Sigmoid colon (tissue), 7 donors: ENCODE measurements around the gene RBM33. TPM values are rescaled to one million over a fixed set of nuclear protein-coding genes. Genes with fewer than 3 reads are reported as not detected.

ENCODE experiments used
- DNase-seq: peaks from one replicate; pipeline ENCODE4 v3.0.0-alpha.2; 2019
- H3K27ac ChIP-seq, 4 donors: fragments of 200-600 bp; sonication (generic); one replicate each; pipeline ENCODE4 v1.5.1; 2016 to 2019; ENCODE audit warnings: mild to moderate bottlenecking in 1 of 4
- H3K27me3 ChIP-seq, 3 donors: fragments of 200-600 bp; sonication (generic); one replicate each; pipeline ENCODE4 v1.5.1; 2019; ENCODE audit warnings: mild to moderate bottlenecking in 1 of 3
- H3K36me3 ChIP-seq, 4 donors: fragments of 200-600 bp; sonication (generic); one replicate each; pipeline ENCODE4 v1.5.1; 2016 to 2019
- H3K4me1 ChIP-seq, 4 donors: fragments of 200-600 bp; sonication (generic); one replicate each; pipeline ENCODE4 v1.5.1; 2017 to 2019
- H3K4me3 ChIP-seq, 4 donors: fragments of 200-600 bp; sonication (generic); one replicate each; pipeline ENCODE4 v1.5.1; 2017 to 2019; ENCODE audit warnings: mild to moderate bottlenecking in 2 of 4, moderate library complexity in 1 of 4
- H3K9me3 ChIP-seq, 4 donors: fragments of 200-600 bp in 3 of 4; sonication (generic) in 3 of 4; one replicate each; pipeline versions ENCODE4 v1.5.1 to v1.6.1; 2013 to 2019
- EP300 ChIP-seq, 4 donors: sonication (generic); formaldehyde crosslinking; IDR thresholded peaks; one replicate each; pipeline ENCODE4 v1.6.1; 2017; ENCODE audit warnings: antibody characterized with exemption in 4 of 4
- POLR2A ChIP-seq, 2 donors: fragments of 450-650 bp; IDR thresholded peaks; one replicate each; pipeline ENCODE4 v1.6.1; 2016; ENCODE audit warnings: antibody characterized with exemption in 2 of 2, mild to moderate bottlenecking in 2 of 2, moderate library complexity in 2 of 2
- POLR2AphosphoS5 ChIP-seq, 4 donors: sonication (generic); formaldehyde crosslinking; IDR thresholded peaks; one replicate each; pipeline ENCODE4 v1.6.1; 2017; ENCODE audit warnings: antibody characterized with exemption in 4 of 4
- WGBS, 2 donors: extraction: QIAGEN DNeasy Blood & Tissue Kit; methylation state at CpG; one replicate each; pipeline ENCODE4 v1.1.7; 2013; 5-methylcytosine and 5-hydroxymethylcytosine counted together
- intact Hi-C: fragments of 100-400 bp; cut with DNase I; formaldehyde crosslinking; loops from one replicate; pipeline ENCODE4 v1.15.1; 2023
- polyA plus RNA-seq, 3 donors: library from polyadenylated mRNA; stranded (reverse); fragments of 200-250 nt; gene quantifications; one replicate each; pipeline ENCODE4 v1.2.3, GENCODE V29; 2013
- total RNA-seq, 4 donors: library from RNA; depleted of rRNA; stranded (reverse); fragments of >200 nt; gene quantifications; one replicate each; pipeline ENCODE4 v1.1.0, GENCODE V29; 2016
- TF ChIP-seq, protein P1 (sequence below), 4 experiments: fragments of 450-650 bp in 3 of 4; fragments of 200-600 bp in 1 of 4; IDR thresholded peaks; one replicate each; pipeline ENCODE4 v1.5.1; 2016 to 2019; ENCODE audit warnings: antibody characterized with exemption in 4 of 4, mild to moderate bottlenecking in 3 of 4, moderate library complexity in 2 of 4
- donor health status: healthy with polysubstance abuse.
- donor health status: Bipolar disorder and iron deficiency.
- donor health status: healthy.

The RBM33 gene
- total and polyA plus RNA-seq, 7 donors, result 3.6 to 60.4 (median 30.8) TPM

DNA sequence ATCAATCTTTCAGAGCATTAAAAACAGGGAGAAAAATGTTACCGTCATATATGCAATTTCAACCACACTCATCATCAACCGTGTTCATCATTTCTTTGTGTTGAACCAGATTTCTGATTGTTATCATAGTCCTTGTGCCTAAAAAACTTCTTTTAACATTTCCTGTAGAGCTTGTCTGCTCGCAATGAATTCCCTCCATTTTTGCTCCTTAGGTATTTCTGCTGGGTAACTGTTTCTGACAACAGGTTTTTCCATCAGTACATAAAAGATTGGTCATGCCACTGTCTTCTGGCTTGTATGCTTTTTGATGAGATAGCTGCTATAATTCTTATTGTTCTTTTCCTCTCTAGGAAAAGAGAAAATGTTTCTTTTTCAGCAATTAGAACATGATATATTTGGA is 8.6 kb upstream of the RBM33 start:
- Histone ChIP-seq H3K27me3 (no peaks in the 10 kb centered on the region), H3K36me3 (peaks cover 0 to 4% (median 0%) of the 10 kb centered on the region in 4 donors), H3K4me3 (no peak overlapping the region), H3K27ac (no peak overlapping the region), H3K4me1 (no peaks in the 10 kb centered on the region), H3K9me3 (peaks cover 0 to 6% (median 0%) of the 10 kb centered on the region in 4 donors)
- no peak for DNase-seq
- WGBS, 2 donors, result 79 to 80% methylated on average over 3 of the region's 3 CpGs
- no peak for TF ChIP-seq EP300 (IDR thresholded peaks at IDR 0.05)
- no peak for TF ChIP-seq POLR2AphosphoS5 (IDR thresholded peaks at IDR 0.05)
- intact Hi-C loops, result no loop called here

DNA sequence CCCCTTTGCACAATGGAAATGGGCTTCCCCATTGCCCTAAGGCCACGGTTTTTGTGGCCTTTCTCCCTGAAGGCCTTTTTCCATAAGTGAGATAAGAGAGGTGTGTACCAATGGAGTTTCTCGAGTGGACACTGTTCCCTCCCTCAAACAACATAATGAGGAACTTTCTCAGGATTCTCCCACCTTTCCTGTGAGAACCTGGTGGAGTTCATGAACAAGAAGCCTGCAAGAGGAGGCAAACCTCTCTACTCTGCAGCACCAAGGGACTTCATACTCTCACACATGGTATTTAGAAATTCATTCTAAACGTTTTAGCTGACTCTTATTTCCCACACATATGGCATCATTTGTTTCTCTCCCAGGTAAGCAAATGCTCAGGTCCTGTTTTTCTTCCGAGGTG is 7.3 kb upstream of the RBM33 start:
- H3K36me3 ChIP-seq, result peaks cover 0 to 15% (median 0%) of the 10 kb centered on the region in 4 donors
- intact Hi-C loops, result no loop called here
- no peak overlapping the region for H3K4me3 ChIP-seq
- H3K9me3 ChIP-seq, result peaks cover 0 to 6% (median 0%) of the 10 kb centered on the region in 4 donors
- DNase-seq, result no peak
- no peak overlapping the region for H3K27ac ChIP-seq
- WGBS, 2 donors, result 75 to 82% methylated on average over 4 of the region's 4 CpGs
- no peaks in the 10 kb centered on the region for H3K27me3 ChIP-seq
- TF ChIP-seq EP300 (IDR thresholded peaks at IDR 0.05), result no peak
- TF ChIP-seq POLR2AphosphoS5 (IDR thresholded peaks at IDR 0.05), result no peak
- TF ChIP-seq POLR2A (IDR thresholded peaks at IDR 0.05), result no peak
- TF ChIP-seq, protein P1, sequence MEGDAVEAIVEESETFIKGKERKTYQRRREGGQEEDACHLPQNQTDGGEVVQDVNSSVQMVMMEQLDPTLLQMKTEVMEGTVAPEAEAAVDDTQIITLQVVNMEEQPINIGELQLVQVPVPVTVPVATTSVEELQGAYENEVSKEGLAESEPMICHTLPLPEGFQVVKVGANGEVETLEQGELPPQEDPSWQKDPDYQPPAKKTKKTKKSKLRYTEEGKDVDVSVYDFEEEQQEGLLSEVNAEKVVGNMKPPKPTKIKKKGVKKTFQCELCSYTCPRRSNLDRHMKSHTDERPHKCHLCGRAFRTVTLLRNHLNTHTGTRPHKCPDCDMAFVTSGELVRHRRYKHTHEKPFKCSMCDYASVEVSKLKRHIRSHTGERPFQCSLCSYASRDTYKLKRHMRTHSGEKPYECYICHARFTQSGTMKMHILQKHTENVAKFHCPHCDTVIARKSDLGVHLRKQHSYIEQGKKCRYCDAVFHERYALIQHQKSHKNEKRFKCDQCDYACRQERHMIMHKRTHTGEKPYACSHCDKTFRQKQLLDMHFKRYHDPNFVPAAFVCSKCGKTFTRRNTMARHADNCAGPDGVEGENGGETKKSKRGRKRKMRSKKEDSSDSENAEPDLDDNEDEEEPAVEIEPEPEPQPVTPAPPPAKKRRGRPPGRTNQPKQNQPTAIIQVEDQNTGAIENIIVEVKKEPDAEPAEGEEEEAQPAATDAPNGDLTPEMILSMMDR (IDR thresholded peaks at IDR 0.05), result no peak
- H3K4me1 ChIP-seq, result no peaks in the 10 kb centered on the region

DNA sequence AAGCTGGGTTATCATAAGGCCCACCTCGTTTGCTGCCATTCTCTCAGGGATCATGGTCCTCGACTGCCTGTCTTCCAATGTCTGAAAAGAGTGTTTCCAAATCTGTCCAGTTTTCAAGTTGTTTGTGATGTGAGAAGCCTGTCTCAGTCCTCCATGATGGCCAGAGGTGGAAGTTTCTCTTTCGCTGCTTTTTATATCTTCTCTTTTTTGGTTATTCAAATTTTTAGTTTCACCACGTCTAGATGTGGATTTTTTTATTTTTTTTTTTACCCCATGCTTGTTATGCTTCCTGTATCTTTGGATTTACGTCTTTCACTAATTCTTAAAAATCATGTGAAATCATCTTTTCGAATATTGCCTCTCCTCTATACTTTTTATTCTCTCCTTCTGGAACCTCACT is 6.1 kb upstream of the RBM33 start:
- DNase-seq, result no peak
- intact Hi-C loops, result no loop called here
- Histone ChIP-seq H3K36me3 (peaks cover 0 to 17% (median 0%) of the 10 kb centered on the region in 4 donors), H3K4me1 (peaks cover 0 to 6% (median 1%) of the 10 kb centered on the region in 4 donors), H3K27me3 (no peaks in the 10 kb centered on the region), H3K27ac (no peak overlapping the region), H3K9me3 (peaks cover 0 to 6% (median 0%) of the 10 kb centered on the region in 4 donors), H3K4me3 (no peak overlapping the region)
- TF ChIP-seq POLR2AphosphoS5 (IDR thresholded peaks at IDR 0.05), result no peak
- TF ChIP-seq, protein P1 (IDR thresholded peaks at IDR 0.05), result no peak
- no peak for TF ChIP-seq EP300 (IDR thresholded peaks at IDR 0.05)
- TF ChIP-seq POLR2A (IDR thresholded peaks at IDR 0.05), result no peak
- WGBS, 2 donors, result 74 to 79% methylated on average over 6 of the region's 6 CpGs

DNA sequence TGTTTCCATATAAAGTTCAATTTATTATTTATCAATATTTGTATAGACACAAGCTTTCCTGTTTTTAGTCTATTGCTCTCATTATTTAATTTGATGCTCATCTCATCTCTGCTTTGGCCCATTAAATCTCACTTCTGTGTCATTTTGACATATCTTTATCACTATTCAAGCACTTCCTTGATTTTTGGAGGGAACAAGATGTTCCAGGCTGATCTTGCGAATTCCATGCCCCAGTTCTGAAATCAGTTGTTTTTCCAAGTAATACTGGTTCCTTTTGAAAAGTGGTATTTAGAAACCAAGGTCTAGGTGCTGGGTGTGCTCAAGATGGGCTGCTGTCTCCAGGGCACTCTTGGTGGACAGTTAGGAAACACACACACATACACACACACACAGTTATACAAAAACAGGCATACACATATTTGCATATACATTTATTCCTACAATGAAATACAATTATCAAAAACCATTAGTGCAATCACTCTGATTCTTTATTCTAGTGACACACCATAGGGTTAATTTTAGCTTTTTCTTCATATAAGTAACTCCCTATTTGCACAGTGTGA is 4.4 kb upstream of the RBM33 start:
- 99% methylated on average over 1 of the region's 1 CpG for WGBS, 2 donors
- no peak for DNase-seq
- no peaks in the 10 kb centered on the region for H3K27me3 ChIP-seq
- H3K27ac ChIP-seq, result no peak overlapping the region
- TF ChIP-seq POLR2AphosphoS5 (IDR thresholded peaks at IDR 0.05) (no peak), EP300 (IDR thresholded peaks at IDR 0.05) (no peak), POLR2A (IDR thresholded peaks at IDR 0.05) (no peak)
- TF ChIP-seq, protein P1 (IDR thresholded peaks at IDR 0.05), result no peak
- peaks cover 0 to 6% (median 0%) of the 10 kb centered on the region in 4 donors for H3K9me3 ChIP-seq
- intact Hi-C loops, result loop anchor here (10.0 kb wide), 2 partner anchors 125 to 345 kb away; partner anchors contain the start of gene INSIG1
- peaks cover 0 to 17% (median 0%) of the 10 kb centered on the region in 4 donors for H3K36me3 ChIP-seq
- no peak overlapping the region for H3K4me3 ChIP-seq
- H3K4me1 ChIP-seq, result peaks cover 0 to 11% (median 3%) of the 10 kb centered on the region in 4 donors

DNA sequence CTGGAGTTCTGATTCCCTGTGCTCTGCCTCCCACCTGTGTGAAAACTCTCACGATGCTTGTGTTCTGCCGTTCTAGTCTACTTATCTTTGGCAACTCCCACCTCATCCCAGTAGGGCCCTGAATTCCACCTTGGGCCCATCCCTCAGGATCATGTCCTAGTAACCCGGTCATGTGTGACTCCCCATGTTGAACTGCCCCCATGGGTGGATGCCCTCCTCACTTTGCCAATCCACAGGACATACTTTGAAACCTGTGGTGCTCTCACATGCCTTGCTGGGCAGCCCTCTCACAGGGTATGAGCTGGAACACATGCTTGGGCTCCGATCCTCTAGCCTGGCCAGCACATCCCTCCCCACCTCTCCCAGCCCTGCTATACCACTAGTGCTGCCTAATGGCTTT is 3.8 kb upstream of the RBM33 start:
- intact Hi-C loops, result loop anchor here (10.0 kb wide), 2 partner anchors 124 to 346 kb away; partner anchors contain the start of gene INSIG1

More for the DNA sequence above, 3.8 kb upstream of the RBM33 start:
- no peak for TF ChIP-seq POLR2AphosphoS5 (IDR thresholded peaks at IDR 0.05)
- TF ChIP-seq, protein P1 (IDR thresholded peaks at IDR 0.05), result no peak
- TF ChIP-seq EP300 (IDR thresholded peaks at IDR 0.05), result no peak
- TF ChIP-seq POLR2A (IDR thresholded peaks at IDR 0.05), result no peak
- peaks cover 0 to 17% (median 6%) of the 10 kb centered on the region in 4 donors for H3K4me1 ChIP-seq
- WGBS, 2 donors, result 98% methylated on average over 4 of the region's 4 CpGs
- peaks cover 0 to 17% (median 0%) of the 10 kb centered on the region in 4 donors for H3K36me3 ChIP-seq
- H3K9me3 ChIP-seq, result peaks cover 0 to 6% (median 0%) of the 10 kb centered on the region in 4 donors
- H3K27me3 ChIP-seq, result no peaks in the 10 kb centered on the region
- no peak overlapping the region for H3K4me3 ChIP-seq
- DNase-seq, result no peak
- H3K27ac ChIP-seq, result no peak overlapping the region
